ENCODE measurements around the gene TBL1X.

- TF ChIP-seq CTCF (IDR thresholded peaks at IDR 0.05) (no peak), POLR2A (IDR thresholded peaks at IDR 0.05) (no peak)
These were observed 216.2 kb downstream of the TBL1X start for GRCh38 chrX:9681011-9681410.
